ENCODE data around the gene SLC9A3. TPM values are rescaled to one million over a fixed set of nuclear protein-coding genes. Genes with fewer than 3 reads are reported as not detected.

The SLC9A3 gene
- 0.32 and 0.69 TPM in 2 replicates for total RNA-seq

DNA sequence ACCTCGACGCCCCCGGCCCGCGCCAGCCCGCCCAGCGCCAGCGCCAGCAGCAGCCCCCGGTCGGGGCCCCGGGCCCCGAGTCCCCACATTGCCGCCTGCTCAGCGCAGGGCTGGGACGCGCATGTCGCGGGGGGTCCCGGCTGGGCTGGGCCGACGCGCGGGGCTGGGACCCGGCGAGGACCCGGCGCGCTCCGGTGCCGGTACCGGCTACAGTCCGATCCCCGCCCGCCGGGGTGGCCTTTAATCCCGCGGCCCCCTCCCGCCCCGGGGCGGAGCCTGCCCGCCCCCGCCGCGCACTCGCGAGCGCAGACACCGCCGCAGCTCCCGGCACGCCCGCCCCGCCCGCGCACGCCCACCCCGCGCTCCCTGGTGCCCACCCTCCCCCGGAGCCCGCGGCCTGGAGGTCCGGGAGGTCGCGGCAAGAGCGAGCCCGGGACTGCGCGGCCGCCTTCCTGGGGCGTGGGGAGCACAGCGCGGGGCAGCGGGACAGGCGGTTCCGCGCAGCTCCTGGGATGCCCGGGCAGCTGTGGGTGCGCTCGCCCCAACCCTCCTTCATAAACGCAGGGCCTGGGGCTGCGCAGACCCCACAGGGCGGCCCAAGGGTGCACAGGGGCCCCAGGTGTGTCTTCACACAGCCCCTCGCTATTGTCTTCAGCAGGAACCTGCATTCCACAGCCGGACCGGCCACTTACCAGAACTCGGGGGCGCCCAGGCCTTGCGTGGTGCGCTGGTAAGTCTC, at the start of gene SLC9A3:
Gene SLC9A3 (minus strand): TSS at position 216 of the 739 bp plus-strand sequence.

DNA sequence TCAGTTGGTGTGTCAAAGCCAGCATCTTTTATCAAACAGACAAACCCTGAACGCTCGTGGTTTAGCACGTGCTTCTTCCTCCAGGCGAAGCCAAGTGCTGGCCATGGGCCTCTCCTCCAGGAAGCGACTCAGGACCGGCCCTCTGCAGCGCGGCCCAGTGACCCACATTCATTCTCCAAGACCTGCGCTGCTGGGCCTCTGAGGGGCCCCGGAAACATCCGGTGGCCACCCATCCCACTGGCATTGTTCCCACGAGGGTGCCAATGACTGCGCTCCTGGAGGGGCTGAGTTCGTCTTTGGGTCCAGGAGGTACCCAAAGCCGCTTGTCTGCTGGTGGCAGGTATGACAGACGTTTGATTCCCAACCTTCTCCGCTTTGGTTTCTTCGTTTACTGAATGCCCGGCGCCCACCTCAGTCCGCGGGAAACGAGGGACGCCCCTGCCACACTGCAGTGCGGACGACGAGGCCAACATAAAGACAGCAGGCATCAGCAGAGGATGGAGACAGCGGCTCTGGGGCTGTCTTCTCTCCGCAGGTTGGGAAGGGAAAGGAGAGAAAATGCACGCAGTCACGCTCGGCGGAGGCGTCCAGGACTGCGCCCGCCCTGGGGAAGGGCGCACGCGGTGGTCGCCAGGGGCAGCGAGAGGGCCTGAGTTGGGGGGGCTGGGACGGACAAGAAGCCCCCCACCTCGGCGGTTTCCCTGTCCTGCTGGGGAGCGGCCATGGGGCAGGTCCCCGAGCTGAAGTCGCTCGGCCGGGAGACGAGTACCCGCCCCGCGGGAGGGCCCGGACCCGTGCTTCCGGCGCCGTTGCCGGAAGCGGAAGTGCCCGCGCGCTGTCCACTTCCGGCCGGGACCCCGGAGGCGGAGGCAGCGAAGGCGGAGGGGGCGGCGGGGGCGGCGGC, 81.7 kb downstream of the SLC9A3 start, which contains the start of gene EXOC3:
Gene EXOC3 (plus strand): TSS at position 842 of the 904 bp plus-strand sequence. CDS start 3,030 bp downstream, outside the sequence.

Other genes with a start within 250 kb of the SLC9A3 start
- gene AHRR, start 202.7 kb downstream of the SLC9A3 start, total RNA-seq: 3.5 and 10.0 TPM in 2 replicates
- 27.0 and 49.5 TPM in 2 replicates for gene EXOC3, start 81.3 kb downstream of the SLC9A3 start, total RNA-seq
- gene CEP72, start 87.9 kb upstream of the SLC9A3 start, total RNA-seq: 3.4 and 3.8 TPM in 2 replicates
- gene TPPP, start 168.9 kb upstream of the SLC9A3 start, total RNA-seq: 0.16 and 0.19 TPM in 2 replicates